Measurements from ENCODE around the gene FBXO31.

The FBXO31 gene

DNA sequence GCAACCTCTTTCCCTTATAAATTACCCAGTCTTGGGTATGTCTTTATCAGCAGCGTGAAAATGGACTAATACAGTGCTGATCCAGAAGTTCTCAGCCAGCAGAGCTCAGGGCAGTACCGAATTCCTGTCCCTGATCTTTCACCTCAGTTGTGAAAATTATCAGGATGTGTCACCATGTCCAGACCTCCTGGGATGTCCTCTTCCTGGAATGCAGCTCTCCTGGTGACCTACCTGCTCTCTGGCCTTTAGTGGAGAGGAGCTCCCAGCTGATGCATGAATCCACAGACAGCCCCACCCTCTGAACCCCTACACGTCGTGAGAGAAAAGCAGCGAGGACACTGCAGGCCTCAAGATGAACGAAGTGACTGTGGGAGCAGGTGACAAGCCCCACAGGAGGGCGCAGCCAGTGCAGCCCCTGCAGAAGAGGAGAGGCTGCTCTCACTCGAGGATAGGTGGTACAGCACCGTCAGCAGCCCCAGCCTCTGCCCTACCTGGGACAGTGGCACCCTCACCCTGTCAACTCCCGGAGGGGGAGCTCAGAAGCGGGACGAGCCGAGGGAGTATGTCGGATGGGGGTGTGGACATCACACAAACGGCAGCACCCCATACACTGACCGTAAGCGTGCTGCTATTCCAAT lies 44.4 kb downstream of the FBXO31 start:
- DNase-seq = no peak

DNA sequence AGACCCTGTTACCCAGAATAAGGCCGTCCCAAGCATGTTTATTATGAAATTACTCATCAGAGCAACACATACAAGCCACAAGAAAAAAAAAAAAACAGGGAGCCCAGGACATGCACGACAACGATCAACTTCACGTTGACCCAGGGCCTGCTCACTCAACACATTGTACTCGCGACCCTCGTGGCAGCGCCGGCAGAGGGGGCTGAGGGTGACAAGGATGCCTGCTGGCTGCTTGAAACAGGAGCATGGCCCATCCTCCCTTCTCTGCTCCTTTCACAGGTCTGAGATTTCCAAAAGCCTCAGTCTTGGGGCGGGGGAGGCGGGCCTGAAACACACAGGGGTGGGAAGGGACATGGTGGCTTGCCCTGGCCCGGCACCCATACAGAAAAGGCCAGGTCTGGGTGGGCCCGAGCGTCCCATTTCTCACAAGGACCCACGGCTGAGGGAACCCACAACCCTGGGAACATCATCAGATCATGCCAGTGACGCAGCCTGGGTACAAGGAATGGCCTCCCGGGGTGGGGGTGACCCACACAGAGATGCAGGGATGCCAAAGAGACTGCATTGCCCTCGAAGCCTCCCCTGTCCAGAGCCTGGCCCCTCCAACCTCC lies 45.3 kb downstream of the FBXO31 start:
- no peak for DNase-seq

DNA sequence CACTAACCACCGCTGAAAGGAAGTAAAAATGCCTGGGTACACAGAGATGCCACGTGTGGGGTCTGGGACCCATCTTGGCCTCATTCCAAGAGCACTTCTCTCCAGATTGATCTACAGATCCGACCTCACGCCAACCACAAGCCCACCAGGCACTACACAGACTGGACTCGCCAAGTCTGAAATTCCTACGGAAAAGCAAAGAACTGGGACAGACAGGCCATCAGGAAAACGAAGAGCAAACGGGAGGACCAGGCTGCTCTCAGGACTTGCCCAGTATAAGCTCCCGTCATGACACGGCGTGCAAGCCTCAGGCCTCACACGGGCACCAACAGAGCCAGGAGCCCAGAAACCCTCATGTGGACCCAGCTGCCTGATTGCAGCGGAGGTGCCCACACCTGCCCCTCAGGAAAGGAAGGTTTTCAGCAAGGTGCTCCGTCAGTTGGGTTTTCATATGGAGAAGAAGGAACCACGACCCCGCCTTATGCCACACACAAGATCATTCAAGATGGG lies 46.3 kb downstream of the FBXO31 start:
- no peak for DNase-seq

DNA sequence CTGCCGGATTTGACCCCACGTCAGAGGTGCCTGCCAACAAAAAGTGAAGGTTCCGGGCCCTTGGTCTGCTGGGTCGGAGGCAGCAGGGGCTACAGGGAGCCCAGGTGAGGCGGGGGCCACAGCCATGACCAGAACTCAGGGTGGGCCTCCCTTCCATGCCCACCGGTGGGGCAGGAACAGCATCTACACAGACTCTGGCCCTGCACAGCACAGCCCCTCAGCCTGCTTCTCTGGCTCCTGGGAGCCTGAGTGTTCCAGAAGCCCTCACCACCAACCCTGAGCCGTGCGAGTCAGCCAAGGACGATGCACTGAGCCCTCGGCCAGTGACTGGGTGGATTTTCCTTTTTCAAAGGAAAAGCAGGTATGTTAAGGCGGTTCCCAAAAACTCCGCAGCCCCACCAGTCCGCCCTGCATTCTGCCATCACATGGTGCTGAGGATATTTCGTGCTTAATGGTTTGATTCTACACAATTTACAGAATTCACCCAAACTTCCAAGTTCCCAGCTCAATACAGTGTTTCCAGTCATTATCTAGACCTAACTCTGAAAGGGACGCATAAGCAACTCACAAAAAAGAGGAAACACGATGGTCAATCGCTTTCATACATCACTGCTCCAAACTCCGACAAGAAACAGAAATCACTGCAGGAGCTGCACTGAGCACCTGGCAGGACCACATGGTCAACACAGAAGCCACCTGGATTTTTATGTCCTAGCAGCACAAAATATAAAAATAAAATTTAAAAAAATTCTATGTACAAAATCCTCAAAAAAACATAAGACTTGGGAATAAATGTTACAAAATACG lies 46.9 kb downstream of the FBXO31 start:
- DNase-seq = no peak

DNA sequence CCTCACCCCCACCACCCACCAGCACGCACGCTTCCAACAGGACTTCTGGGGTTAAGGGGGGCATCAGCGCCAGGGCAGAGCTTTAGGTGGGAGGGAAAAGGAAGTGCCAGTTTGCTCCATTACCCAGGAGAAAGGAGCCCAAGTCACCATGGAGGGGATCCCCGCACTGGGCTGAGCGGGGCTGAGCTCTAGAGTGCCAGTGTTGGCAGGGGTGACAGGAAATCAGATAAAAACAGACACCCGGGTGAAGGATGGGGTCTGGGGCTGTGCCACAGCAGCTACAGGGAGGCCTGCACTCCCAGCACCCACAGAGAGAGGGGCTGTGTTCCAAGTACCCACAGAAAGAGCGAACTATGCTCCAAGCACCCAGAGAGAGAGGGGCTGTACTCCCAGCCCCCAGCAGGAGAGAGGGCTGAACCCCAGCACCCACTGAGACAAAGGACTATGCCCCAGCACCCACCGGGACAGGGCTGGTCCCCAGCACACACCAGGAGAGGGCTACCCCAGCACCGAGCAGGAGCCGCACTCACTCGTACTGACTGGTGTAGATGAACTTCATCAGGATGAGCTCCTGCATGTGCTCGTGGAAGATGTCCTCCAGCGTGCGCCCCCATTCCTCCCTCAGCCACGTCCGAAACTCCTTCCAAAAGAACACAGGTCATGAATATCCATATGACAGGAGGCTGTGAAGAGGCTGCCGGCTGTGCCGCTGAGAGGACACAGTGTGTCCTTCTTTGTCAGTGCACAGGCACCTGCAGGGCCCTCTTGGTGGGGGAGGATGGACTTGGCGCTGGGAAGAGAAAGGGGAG lies 47.7 kb downstream of the FBXO31 start:
- no peak for DNase-seq

DNA sequence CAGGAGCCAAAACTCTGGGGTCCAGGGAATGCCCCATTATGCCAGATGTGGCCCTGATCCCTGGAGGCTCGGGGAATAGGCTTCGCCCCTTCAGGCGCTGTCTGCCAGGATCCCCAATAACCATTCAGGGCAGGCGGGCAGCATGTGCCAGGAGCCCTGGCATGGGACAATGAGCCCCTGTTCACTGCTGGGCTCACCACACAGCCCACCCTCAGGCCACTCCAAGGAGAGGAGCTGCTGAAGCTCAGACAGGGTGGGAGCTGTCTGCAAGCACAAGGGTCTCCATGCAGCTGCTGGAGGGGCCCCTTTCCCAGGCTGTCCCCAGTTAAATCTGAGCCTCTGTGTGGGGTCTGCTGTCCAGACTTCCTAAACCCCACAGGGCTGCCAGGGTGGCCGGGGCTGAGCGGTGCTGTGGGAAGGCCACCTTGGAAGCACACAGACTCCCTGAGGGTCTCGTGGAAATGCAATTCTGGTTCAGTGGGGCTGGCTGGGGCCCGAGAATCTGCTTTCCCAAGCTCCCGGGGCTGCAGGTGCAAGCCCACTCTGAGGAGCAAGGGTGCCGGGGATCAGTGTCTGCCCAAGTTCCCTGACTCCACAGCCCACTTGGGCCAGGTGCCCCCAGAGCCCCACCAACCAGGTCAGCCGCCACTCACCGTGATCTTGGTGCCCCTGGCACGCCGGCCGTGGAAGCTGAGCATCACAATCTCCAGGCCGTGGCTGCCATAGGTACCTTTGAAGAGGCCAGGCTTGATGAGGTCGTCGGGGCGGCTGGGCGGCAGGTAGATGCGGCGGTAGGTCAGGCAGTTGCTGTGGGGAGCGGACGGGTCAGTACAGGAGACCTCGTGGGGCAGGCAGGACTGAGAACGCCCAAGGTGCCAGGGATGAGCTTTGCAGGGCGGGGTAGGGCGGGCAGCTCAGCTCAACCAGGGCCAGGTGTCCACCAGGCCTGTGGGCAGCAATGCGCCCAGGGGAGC lies 48.6 kb downstream of the FBXO31 start:
- DNase-seq = no peak

DNA sequence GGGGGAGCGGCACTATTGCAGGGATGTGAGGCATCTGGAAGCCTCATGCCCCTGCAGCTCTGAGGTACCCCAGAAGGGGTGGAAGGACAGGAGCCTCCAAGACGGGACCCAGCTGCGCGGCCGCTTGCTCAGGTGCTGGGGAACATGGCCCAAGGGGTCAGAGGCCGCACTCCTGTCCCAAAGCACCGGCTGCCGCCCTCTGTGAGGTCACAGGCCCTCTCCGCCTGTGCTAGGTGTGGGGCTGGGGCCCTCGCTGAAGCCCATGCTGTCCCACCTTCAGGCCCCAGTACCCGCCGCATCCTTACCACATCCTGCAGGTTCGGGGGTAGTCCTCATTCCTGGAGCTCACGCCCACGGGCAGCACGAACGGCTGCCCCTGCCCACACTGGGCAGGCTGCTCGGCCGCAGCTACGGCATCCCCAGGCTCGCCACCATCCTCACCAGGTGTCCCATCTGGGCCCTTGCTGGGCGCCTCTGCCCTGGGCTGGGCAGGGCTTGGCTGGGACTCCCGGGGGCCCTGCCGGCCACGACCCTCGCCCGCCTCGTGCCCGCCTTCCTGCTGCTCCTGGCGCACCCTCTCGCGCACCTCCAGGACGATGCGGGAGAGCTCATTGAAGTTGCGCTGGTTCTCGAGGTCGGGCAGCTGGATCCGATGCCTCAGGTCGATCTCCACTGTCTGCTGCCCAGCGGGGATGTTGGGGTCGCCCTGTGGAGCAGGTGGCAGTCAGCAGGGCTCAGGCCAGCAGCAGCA lies 49.8 kb downstream of the FBXO31 start:
- DNase-seq = no peak

DNA sequence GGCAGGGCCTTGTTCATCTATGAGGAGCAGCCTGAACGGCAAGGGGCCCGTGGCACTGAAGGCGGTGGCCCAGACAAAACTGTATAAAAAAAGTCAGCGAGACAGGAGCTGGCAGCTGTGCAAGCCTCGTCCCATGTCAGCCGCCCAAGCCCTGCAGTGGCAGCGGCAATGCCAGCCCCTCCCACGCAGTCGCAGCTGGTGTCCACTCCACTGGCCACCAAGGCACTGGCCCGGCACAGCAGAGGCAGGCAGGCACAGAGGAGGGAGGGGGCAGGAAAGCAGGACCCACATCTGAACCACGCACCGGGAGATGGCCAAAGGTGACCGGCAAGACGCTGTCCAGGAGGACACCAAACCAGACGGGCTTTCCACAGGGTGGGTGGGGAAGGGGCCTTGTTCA lies 50.5 kb downstream of the FBXO31 start:
- no peak for DNase-seq

DNA sequence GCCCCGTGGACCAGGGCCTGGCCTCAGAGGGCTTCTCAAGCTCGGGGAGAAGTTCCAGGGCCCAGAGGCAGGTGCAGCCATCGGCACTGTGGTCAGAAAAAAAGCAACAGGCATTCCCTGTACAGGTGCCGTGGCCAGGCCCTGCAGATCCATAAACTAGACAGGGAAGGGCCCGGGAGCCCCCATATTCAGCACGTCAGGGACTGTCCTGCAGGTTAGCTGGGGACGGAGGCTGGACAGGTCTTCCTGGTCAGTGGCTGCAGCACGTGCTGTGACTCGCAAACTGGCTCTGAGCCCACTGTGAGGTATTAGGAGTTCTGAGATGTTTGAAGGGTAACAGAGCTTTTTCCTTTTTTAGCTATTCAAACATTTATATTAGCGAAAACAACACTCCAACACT lies 51.4 kb downstream of the FBXO31 start:
- DNase-seq = no peak

DNA sequence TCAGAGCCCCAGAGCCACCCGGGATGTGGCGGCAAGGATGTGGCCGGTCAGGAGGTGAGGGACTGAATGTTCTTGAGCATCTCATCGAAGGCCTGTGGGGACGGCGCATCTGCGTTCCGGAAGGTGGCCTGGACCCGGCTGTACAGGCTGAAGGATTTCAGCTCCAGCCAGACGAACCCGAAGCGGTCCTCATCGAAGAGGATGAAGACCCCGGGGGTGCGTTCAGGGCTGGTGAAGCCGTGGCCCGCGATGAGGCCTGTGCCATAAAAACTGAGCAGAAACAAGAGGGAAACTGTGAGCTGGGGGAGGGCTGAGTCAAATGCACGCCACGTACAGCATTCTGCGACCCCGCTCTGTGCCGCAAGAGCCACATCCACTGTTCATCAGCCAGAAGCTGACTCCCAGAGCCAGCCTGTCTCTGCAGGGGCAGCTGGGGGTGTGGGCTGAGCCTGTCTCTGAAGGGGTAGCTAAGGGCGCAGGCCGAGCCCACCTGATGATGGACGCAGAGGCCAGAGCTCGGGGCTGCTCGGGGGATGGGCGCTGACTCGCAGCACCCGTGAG lies 52.3 kb downstream of the FBXO31 start:
- DNase-seq = no peak

DNA sequence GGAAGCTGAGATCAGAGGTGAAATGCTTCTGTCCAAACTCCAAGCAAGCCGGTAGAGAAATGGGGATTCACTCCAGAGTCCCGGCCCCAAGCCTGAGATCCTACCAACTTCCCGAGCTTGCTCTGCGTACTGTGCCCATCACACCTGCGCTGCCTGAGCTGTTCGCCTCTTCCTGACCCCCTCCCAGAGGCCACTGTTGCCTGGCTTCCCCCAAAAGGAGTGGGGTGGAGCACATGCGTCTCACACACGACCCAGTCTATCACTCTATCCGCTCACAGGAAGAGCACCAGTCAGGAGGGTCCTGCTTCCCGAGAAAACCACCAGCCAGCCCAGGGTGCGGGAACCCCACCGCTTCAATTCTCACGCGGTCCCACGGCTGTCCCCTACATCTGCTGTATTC lies 52.9 kb downstream of the FBXO31 start:
- DNase-seq = no peak

DNA sequence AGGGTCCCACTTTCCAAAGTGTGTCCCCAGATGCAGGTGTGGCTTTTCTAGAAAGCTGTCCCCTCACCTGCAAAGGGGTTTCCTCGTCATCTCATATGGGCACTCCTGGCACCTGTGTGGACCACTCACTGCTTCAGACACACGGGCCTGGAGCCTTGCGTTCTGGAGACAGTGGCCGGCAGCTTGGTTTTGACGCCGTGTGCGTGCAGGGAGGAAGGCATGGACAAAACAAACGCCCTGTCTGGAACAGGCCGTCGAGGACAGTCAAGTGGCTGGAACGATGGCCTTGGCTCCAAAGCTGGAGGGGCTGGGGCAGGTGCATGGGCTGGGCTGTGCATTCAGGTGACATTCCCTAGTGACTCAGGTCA lies 53.3 kb downstream of the FBXO31 start:
- DNase-seq = no peak

DNA sequence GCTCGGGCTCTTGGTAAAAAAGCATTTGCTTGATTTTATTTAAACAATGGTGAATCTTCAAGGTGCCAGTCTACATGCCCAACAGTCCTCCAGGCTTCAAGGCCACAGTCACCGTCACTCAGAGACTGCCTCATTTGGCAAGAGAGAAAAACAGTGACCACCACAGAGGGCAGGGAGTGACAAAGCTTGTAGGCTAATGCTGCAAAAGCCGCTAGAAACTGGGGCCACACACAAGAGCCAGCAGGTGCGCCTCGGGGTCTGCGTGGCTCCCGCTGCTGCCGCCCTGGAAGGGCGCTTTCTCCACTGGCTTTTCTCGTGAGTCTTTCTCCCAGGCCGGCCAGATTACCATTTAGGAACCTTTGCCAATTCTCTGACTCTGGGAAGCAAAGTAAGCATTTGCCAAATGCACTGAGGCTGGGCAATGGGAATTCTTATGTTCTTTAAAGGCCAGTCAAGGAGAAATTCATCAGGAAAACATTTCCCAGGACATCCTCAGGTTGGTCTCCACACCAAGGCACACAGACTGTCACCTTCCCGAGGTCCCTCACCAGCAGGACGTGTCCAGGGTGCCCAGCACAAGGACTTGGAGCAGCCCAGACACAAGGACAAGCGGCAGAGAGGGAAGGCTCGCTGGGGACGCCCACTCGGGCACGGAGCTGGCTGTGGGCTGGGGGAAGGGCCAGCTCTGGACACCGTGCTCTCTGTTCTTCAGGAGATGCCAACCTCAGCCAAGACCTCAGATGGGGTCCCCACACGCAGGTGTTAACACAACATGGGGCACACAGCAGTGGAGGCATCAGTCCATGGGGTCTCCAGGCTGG lies 53.9 kb downstream of the FBXO31 start:
- DNase-seq = no peak

DNA sequence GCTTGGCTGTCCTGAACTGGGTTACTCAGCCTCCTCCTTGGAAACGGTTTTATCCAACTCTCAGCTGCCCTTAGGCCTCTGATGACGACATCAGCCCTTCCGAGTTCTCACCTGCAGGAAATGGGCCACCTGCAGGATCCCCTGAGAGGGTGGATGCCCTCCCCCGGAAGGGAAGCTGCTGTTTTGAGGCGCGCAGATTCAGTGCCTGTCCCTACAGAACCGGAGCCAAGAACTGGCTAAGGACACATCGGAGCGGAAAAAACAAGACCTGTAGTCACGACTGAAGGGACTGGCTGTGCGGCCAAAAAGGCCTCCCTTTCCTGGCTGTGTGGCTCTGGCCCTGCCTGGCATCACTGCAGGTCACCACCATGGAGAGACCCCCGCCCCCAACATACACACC lies 54.7 kb downstream of the FBXO31 start:
- DNase-seq = no peak

DNA sequence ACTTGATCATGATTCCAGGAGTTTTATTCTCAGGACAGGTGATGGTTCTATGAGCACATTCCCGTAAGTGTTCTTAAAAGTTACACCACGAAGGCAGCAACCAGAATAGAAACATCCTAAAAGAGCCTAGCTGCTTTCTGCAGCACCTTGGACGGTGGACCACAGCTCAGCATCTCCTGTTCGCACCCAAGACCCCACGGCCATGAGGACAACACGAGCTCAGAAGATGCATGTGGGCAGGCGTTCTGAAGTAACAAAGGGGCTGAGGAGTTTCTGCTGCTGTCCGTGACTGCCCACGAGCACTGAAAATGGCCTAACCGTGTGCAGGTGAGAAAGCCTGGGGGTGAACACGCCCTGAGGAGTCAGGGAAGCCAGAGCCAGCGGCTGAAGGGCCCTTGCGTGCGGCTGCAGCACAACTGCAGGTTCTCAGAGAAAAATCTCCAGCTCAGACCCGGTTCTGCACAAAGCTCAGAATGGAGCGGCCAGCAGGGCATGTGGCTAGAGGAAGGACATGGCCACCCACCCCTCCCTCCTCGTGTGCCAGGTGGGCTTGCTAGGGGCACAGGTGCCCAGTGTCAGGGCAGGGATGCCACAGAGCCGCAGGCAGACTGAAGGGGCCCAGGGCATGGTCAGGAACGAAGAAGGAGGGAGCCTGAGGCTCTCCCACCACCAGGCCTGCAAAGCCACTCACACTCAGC lies 55.6 kb downstream of the FBXO31 start:
- DNase-seq = no peak

DNA sequence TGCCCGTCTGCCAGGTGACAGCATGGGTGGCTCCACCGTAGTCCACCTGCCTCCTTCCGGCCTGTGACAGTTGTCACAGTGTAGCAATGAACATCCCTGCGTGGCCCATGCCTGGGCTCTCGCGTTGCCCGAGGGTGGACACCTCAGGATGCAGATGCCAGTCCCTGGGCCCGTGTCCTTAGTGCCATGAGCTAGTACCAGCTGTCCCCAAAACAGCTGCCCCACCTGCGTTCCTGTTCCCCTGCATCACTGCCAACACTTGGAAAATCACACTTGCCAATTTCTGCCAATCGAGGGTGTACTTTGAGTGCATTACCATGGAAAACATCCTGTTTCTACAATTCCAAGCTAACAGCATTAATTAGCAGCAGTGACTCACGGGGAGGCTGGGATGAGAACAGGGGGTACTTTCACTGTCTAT lies 57.4 kb downstream of the FBXO31 start:
- DNase-seq = no peak

DNA sequence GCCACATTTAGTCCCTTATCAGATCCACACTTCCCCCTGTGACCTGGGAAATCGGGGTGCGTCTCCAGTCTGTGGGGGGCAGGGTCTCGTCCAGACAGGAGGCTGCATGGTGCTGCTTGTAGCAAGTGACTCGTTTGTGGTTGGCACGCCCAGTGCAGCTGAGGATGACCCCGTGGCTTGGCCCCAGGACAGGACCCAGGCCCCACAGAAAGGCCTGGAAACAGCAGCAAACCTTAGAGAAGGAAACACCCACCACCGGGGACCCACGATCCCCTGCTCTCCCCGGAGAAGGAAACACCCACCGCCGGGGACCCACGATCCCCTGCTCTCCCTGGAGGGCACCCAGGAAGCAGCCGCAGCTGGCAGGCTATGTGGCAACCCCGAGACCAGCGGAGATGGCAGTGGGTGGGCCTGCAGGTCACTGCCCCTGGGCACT lies 58.1 kb downstream of the FBXO31 start:
- no peak for DNase-seq

DNA sequence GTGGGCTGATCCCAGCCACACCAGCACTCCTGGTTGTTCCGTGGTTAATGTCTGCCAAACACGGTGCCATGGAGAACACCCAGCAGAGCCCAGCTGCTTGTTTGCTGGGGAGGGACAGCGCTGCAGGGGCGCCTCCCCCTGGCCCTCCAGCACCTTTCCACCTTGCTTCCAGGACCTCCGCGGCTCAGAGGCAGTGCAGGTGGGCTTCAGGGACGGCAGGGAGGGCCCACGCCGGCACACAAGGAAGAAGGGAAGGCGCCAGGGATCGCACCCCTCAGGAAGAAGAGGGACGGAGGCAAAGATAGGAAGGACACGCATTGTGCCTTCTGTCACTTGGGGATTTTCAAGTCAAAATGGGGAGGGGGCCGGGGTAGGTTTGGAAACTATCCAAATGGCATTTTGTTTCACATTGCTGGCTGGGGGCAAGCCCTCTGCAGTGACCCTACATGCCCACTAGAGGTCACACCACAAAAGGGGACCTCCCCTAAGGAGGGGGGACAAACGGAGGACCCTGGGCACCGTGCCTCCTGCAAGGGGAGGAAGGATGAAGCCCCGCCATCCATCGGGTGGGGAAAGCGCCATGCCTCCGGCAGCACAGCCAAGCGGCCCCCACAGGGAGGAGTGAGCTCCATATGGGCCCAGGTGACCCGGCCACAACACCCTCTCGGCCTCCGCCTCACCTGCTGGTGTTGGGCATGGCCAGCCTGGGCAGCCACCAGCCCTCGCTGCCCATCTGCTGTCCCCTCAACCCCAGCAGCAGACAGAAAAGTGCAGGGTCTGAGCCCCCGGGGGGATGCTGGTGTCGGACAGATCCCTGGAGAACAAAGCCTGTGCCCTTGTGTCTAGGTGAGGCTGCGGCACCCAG lies 58.9 kb downstream of the FBXO31 start:
- DNase-seq = peak; percentile 45
